Thyroid gland (tissue), 4 donors: ENCODE results near the gene ADGRG6.

ENCODE experiments used
- POLR2A ChIP-seq, 2 donors: fragments of 450-650 bp; IDR thresholded peaks; one replicate each; pipeline ENCODE4 v1.6.1; 2017; ENCODE audit warnings: antibody characterized with exemption in 2 of 2, mild to moderate bottlenecking in 2 of 2, moderate library complexity in 1 of 2
- TF ChIP-seq, protein P1 (sequence below), 6 experiments: fragments of 200-600 bp in 3 of 6; fragments of 450-650 bp in 3 of 6; sonication (generic) in 3 of 6; IDR thresholded peaks; one replicate each; pipeline ENCODE4 v1.5.1; 2016 to 2019; ENCODE audit warnings: antibody characterized with exemption in 6 of 6, mild to moderate bottlenecking in 2 of 6, inconsistent platforms in 1 of 6, moderate library complexity in 1 of 6

DNA sequence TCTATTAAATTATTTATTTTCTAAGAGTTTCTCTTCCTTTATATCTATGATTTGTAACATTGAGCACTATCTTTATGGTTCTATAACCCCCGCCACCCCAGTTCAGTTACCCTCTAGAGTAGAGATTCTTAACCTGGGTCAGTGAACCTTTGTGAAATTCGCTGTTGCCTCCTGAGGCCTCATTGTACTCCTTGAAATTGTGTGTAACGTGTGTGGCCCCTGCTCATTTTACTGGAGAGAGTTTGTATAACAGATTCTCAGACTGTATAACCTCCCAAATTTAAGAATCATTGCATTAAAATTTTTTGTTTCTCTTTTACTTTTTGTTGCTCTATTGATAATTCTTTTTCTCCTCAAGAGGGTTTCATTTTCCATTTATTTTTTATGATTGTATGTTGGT, 65.3 kb downstream of the ADGRG6 start:
- TF ChIP-seq, protein P1, sequence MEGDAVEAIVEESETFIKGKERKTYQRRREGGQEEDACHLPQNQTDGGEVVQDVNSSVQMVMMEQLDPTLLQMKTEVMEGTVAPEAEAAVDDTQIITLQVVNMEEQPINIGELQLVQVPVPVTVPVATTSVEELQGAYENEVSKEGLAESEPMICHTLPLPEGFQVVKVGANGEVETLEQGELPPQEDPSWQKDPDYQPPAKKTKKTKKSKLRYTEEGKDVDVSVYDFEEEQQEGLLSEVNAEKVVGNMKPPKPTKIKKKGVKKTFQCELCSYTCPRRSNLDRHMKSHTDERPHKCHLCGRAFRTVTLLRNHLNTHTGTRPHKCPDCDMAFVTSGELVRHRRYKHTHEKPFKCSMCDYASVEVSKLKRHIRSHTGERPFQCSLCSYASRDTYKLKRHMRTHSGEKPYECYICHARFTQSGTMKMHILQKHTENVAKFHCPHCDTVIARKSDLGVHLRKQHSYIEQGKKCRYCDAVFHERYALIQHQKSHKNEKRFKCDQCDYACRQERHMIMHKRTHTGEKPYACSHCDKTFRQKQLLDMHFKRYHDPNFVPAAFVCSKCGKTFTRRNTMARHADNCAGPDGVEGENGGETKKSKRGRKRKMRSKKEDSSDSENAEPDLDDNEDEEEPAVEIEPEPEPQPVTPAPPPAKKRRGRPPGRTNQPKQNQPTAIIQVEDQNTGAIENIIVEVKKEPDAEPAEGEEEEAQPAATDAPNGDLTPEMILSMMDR (IDR thresholded peaks at IDR 0.05): no peak
- no peak for TF ChIP-seq POLR2A (IDR thresholded peaks at IDR 0.05)
